GM19452 (cell line): ENCODE data around the gene CELF5.
"Not testable (repeated sequence)": the region's sequence is repeated elsewhere in the genome, so short reads cannot be mapped to it uniquely, and the experiment has no call there.

ENCODE experiments used
- ATAC-seq: cut with Tn5 transposase; IDR thresholded peaks from one replicate; pipeline ENCODE4 v1.9.1; 2021; ENCODE audit not compliant: unreplicated experiment

The CELF5 gene

GRCh38 chr19:3336680-3337523 is 112.4 kb downstream of the CELF5 start:
- ATAC-seq = no peak

- ATAC-seq = no peak
Measured at GRCh38 chr19:3338541-3339181, 114.2 kb downstream of the CELF5 start.

- ATAC-seq = no peak
Measured at GRCh38 chr19:3340340-3340739, 115.9 kb downstream of the CELF5 start.

GRCh38 chr19:3342246-3342645 is 117.8 kb downstream of the CELF5 start:
- no peak for ATAC-seq

GRCh38 chr19:3342962-3343361 is 118.5 kb downstream of the CELF5 start:
- not testable (repeated sequence) for ATAC-seq

- no peak for ATAC-seq
Measured at GRCh38 chr19:3343619-3344502, 119.4 kb downstream of the CELF5 start.

- no peak for ATAC-seq
Measured at GRCh38 chr19:3344608-3345598, 120.4 kb downstream of the CELF5 start.

GRCh38 chr19:3345850-3346460 is 121.5 kb downstream of the CELF5 start:
- no peak for ATAC-seq
